ENCODE results near the gene UROS.

The UROS gene

DNA sequence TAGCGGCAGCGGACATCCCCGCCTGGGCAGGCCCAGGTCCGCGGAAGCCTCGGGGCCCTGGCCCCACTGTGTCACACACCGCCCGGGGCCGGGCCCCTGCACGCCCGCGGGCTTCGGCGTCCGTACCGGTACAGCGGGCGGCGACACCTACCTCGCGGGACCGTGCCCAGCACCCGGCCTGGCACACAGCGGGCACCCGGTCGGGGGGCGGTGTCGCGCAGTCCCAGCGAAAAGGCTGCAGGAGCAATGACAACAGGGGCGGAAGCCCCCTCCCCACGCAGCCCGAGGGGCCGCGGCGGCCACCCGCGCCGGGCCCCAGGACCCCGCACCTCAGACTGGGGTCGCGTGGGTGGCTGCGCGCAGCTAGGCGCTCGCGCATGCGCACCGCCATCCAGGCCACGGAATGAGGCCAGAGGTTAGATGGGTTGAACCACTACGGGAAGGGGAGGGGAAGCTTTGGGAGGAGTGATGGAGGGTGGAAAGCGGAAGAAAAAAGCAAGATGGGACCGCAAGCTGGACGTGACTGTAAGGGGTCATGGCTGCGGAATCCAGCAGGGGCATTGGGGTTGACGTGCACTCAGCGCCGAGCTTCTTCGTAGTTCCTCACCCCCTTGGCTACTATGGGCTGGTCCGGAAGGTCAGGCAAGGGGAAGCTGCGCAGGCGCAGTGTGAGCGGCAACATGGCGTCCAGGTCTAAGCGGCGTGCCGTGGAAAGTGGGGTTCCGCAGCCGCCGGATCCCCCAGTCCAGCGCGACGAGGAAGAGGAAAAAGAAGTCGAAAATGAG lies at the start of gene UROS, which contains the start of gene BCCIP:
TSS of gene UROS (minus strand) at position 381 of the 785 bp plus-strand sequence. CDS start 6,759 bp downstream, outside the sequence.
TSS of gene BCCIP (plus strand) at position 669 of the 785 bp plus-strand sequence. CDS start at position 681, 12 bp downstream.
- DNase-seq, result peak; percentile 54

GRCh38 chr10:125871338-125871737 lies 48.3 kb upstream of the UROS start:
- no peak for DNase-seq

DNA sequence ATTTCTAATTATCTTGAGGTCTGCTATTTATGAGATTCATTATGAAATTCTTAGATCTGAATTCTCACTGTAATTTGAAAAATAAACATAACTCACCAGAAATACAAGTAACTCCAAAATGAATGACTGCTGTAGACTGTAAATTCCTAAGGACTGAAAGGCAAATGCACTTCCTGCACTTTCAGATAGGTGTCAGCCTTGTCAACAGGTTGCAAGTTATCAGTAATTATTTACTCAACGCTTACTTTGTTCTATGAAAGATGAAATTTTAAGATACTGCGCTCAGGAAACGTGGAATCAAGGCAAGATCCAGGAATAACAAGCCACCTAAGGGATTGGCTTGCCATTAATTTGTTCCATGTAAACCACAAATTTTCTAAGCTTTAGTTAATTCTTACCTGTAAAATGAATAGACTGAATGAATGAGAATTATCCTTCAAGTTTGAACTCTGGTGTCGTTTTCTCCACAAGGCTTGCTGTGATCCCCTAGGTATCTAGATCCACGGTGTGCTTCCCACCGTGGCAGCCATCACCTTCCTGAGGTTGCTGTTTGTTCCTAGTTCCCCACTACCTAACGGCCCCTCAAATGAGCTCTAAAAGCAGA lies 45.4 kb upstream of the UROS start:
- no peak for DNase-seq

DNA sequence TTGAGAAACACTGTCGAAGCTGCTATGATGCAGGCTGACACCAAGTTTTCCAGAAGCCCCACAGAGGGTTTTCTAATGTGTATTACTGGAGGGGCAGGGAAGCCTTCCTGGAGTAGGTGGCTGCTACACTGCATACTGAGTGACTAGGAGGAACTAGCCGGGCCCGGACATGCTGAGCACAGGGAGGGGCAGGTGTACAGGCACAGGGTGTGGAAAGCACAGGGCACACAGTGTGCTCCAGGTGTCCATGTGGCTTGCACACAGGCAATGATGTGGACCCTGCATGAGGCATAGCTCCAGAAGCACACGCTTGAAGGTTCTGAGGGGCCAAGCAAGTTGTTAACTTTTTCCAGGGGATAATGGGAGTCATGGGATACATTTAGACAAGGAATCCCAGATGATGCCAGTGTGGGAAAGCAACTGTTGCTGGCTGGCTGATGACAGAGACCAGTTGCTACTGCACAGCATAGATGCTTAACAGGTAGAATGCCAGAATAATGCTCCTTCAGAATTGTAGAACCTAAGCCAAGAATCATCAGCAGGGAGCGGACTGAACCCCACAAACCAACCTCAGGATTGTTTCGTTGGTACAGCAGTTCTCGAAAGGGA lies 43.5 kb upstream of the UROS start:
- DNase-seq, result no peak

DNA sequence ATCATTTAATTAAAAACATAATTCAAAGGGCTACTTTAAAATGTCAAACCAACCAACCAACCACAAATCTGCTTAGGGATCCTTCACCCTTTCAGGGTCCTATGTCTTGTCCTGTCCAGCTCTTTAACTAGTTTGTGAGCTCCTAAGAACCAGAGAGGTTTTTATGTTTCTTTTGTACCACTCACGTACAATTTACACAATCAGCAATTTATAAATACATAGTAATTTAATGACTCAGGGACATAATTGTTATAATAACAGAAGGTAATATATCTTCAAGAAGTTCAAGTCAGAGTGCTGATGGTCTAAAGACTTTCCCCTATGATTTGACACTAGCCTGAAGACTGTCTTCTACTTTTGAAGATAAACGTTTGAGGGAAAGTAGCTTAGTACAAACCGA lies 42.1 kb upstream of the UROS start:
- DNase-seq, result no peak

DNA sequence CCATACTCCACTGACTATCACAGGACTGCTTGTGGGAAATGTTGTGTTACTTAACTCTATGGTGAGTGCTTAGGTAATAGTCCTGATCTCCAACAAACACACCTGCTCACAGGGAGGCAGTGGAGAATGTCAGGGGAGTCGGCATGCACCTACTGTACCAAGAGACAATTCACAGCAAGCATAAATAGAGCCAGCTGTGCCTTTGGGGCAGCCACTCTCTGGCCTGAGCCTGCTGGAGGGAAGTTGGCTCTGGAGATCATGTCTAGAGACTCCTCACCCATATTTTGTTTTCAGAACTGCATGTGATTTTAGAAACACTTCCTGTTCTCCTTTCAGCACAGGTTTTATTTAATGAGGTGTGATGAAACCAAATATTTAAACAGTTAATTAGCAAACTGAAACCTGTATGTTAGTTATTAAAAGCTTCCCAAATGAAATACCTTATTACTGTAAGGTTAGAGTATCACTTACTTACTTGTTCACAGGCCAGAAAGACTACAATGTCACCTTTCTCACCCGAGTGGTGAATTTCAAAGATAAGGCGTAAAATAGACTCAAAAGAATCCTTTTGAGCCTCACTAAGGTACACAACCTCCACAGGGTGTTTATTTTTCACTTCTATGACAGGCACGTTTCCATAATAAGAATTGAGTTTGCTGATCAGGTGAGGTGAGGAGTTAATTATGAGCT lies 36.2 kb upstream of the UROS start:
- no peak for DNase-seq

DNA sequence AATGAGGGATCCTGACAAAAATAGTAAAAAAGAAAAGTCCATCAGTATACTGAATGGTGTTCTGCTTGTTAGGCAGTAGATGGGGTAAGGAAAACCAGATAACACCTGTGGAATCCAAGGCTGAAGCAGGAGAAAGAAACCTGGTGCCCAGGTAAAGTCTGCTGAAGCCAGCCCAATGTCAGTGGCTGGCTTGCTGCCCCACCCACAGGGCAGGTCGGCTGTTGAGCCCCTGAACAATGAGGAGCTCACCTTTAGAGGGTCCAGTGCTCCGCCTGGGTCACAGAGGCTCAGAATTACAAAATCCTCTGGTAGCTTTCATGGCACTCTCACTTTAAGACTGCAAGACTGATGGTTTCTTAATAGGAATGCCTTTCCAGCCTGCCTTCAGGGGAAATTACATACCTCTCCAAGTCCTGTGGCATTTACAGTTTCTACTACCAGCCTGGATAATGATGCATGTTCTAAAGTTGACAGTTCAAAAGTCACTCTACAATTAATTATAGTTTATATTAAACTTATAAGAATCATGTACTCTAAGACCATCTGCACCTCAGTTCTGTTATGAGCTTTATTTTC lies 34.2 kb upstream of the UROS start:
- DNase-seq, result no peak

DNA sequence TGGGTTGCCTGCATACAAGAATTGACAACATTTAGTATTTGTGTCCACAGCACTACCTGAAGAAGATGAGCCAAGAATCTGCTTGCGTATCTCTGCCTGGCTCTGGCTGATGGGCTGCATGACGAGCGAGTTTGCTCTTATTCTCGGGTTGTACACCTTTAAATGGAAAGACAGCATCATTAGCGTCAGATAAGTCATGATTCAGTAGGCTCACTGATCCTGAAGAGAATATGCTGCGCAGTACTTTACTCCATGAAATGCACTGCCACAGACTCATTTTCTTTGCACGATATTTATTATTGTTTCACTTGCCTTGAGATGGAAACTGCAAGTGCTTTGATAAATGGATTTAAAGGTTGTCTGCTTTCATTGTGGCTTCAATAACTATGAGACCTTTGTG lies 29.4 kb upstream of the UROS start:
- DNase-seq, result no peak

- DNase-seq, result no peak
These were observed 28.0 kb upstream of the UROS start for GRCh38 chr10:125850766-125851731.

DNA sequence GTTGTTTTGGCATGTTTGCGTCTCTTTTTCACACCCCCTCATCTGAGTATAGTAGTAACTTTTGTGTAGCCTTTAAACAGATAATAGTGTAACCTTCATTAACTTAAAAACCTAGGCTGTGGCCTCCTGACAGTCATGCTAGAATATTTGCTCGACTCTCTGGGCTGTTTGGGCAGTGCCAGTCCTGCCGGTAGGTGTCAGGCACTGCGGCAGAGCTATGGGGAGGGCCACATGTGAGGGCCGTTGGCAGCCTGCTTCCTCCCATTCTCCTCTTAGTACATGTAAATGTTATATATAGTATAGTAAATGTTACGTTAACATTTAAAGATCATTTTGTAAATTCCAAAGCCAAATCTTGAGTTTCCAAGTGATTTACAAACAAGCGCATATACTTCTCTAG lies 26.4 kb upstream of the UROS start:
- DNase-seq, result no peak

- DNase-seq, result no peak
These were observed 25.8 kb upstream of the UROS start for GRCh38 chr10:125848857-125849256.

DNA sequence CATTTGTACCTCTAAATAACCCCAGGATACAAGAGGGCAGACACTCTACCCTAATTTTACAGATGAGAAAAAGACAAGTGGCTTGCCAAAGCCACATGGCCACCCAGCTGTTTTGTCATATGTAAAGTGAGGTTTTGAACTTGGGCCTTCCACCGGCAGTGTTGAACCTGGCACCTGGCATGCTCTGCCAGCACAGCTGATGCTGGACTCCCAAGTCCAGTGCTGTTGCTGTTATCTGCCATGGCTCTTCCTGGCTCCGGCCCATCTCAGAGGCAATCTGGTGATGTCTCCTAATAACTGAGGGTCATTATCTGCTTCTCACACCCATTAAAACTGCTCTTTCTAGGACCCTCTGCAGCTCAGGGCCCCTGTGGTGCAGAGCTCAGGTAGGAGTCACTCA lies 25.3 kb upstream of the UROS start:
- DNase-seq, result no peak

GRCh38 chr10:125846894-125847293 lies 23.8 kb upstream of the UROS start:
- DNase-seq, result no peak

DNA sequence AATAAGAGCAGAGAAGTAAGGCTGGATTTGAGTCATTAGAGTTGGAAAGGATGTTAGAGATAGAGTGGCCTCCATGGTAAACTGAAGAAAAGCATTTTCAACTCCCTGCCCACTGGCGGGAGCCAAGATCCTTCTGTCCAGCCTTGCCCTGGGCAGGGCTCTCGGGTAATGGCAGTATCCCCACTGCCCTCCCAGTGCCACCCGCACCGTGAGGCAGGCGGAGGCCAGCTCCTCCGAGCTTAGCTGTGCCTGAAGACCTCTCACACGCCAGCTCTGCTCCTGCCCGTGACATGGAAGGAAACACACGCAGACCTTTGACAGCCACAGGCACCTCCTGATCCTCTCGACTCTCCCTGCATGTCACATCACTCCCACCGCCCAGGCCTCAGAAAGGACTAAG lies 22.6 kb upstream of the UROS start:
- no peak for DNase-seq

DNA sequence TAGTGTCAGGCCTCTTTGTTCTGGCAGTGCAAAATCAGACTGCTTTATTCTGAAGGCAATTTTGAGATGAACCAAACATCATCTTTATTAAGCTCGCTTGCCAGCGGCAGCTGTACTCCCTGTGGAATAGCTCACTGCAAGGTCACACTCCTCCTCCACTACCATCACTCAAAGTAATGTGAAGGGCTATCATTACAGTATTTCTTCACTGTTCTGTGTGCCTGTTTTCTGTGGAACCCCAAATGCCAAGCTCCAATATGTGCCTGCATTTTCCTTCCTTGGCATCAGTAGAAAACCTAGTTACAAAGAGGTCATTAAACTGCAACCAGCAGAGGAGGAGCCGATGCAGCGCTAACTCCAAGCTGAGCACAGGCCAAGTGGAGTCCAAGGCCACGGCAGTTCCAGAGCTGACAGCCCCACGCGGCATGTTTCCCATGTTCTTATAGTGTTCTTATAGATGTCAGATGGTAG lies 21.7 kb upstream of the UROS start:
- no peak for DNase-seq

- no peak for DNase-seq
These were observed 20.7 kb upstream of the UROS start for GRCh38 chr10:125843603-125844329.

- DNase-seq, result no peak
These were observed 17.9 kb upstream of the UROS start for GRCh38 chr10:125840955-125841354.

GRCh38 chr10:125840406-125840805 lies 17.3 kb upstream of the UROS start:
- DNase-seq, result no peak

DNA sequence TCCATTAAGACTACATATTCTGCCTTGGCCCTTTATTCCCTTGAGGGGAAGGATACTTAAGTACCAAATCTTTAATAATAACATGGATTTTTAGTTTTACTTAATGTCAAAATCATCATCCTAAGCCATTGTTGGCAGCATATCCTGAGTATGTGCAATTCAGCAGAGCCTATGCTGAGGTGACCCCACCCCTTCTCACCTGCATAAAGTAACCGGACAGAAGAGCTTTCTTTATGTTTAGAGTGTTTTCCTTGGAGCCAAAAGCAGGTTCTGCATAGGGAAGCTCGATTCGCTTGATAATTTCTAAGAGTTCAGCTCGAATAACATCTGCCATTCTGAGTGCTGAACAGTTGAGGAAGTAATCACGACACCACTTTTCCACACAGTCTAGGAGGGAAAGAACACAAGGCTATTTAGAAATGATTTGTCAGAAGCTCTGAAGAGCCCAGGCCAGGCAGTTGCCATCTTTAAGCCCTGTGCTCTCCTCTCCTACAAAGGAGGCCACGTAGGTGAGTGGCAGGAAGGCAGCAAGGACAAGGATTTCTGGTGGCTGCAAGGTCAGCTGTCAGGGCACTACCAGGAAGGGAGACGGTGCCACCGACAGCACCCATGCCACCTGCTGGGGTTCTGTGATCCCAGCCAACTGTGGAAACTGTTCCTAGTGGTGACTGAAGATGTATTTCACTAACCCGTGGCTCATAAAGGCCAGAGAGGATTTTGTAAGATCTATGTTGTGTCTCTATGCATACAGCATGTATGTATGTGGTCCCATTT lies 15.9 kb upstream of the UROS start:
- no peak for DNase-seq

GRCh38 chr10:125836746-125837145 lies 13.7 kb upstream of the UROS start:
- no peak for DNase-seq
